ENCODE measurements around the gene LEMD2.

The LEMD2 gene

DNA sequence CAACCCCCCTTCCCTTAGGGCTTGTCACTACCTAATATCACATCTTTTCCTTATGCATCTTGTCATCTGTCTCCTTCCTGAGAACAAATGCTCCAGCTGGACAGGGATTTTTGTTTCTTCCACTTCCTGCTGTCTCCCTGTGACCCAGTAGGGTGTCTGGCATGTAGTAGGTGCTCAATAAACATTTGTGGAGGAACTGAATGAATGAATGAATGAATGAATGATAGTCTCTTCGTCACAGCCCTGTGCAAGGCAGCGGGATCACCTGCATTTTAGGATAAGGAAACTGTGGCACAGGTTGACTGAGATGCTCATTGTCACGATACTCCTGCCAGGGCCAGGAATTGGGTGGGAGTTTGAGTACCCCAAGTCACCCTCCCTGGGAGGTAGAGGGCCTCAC, 14.2 kb downstream of the LEMD2 start:
- DNase-seq (ENCODE audit: low read depth), result no peak
- no peak overlapping the region for H3K4me3 ChIP-seq (ENCODE audit: low read length)
- TF ChIP-seq, protein P1, sequence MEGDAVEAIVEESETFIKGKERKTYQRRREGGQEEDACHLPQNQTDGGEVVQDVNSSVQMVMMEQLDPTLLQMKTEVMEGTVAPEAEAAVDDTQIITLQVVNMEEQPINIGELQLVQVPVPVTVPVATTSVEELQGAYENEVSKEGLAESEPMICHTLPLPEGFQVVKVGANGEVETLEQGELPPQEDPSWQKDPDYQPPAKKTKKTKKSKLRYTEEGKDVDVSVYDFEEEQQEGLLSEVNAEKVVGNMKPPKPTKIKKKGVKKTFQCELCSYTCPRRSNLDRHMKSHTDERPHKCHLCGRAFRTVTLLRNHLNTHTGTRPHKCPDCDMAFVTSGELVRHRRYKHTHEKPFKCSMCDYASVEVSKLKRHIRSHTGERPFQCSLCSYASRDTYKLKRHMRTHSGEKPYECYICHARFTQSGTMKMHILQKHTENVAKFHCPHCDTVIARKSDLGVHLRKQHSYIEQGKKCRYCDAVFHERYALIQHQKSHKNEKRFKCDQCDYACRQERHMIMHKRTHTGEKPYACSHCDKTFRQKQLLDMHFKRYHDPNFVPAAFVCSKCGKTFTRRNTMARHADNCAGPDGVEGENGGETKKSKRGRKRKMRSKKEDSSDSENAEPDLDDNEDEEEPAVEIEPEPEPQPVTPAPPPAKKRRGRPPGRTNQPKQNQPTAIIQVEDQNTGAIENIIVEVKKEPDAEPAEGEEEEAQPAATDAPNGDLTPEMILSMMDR (IDR thresholded peaks at IDR 0.05; ENCODE audit: insufficient read depth, low read depth, low read length, missing control alignments), result no peak

- peak; percentile 39 for DNase-seq (ENCODE audit: low read depth)
- TF ChIP-seq, protein P1 (IDR thresholded peaks at IDR 0.05; ENCODE audit: insufficient read depth, low read depth, low read length, missing control alignments), result no peak
- H3K4me3 ChIP-seq (ENCODE audit: low read length), result no peak overlapping the region
These were observed 15.9 kb downstream of the LEMD2 start for GRCh38 chr6:33772902-33773472.

DNA sequence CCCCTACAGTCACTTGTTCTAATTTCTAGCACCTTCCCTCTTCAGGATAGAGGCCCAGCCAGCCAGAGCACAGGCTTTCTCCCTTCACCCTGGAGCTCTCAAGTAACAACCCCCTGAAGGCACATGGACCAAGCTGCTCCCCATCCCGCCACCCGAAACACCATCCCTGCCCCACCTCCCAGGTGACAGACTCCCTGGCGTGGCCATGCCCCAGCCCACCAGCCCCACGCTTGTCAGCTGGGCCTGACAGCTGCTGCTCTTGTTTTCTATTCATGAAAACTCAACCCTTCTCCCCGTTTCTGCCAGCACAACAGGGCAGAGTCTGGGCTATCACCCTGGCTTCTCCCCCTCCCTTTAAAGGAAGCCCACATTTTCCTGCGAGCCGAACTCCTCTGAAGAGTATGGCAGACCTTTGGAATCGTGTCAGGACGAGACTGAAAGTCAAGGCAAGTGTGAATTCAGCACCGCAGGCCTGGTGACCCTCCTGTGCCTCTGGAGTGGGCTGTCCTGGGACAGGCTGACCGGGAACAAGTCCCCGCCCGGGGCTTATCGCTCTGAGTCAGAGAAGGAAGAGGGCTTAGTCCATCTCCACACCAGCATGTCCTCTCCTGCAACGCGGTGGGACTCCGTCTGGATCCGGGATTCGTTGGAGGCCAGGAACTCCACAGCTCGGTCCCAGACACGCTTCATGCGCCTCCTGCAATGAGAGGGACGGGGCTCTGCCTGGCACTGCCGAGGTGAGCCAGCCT, 16.7 kb downstream of the LEMD2 start:
- TF ChIP-seq, protein P1 (IDR thresholded peaks at IDR 0.05; ENCODE audit: insufficient read depth, low read depth, low read length, missing control alignments), result no peak
- peak; percentile 61 for DNase-seq (ENCODE audit: low read depth)
- H3K4me3 ChIP-seq (ENCODE audit: low read length), result no peak overlapping the region

GRCh38 chr6:33771146-33772081, 17.5 kb downstream of the LEMD2 start:
- peak; percentile 79 for DNase-seq (ENCODE audit: low read depth)
- H3K4me3 ChIP-seq (ENCODE audit: low read length), result no peak overlapping the region
- TF ChIP-seq, protein P1 (IDR thresholded peaks at IDR 0.05; ENCODE audit: insufficient read depth, low read depth, low read length, missing control alignments), result peak; percentile 53

DNA sequence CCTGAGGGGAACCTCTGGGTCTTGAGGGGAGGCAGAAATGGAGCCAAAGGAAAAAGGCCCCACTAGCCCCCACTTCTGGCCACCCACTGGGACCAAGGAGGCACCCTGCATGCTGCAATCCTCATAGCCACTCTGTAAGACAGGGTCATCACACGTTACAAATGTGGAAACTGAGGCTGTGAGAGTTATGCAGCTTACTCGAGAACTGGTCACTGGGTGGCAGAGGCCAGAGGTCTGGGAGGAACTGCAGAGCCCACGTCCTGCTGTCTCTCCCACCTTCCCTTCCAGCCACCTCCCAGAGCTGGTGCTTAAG, 18.1 kb downstream of the LEMD2 start:
- no peak overlapping the region for H3K4me3 ChIP-seq (ENCODE audit: low read length)
- TF ChIP-seq, protein P1 (IDR thresholded peaks at IDR 0.05; ENCODE audit: insufficient read depth, low read depth, low read length, missing control alignments), result no peak
- no peak for DNase-seq (ENCODE audit: low read depth)

- TF ChIP-seq, protein P1 (IDR thresholded peaks at IDR 0.05; ENCODE audit: insufficient read depth, low read depth, low read length, missing control alignments), result no peak
- no peak for DNase-seq (ENCODE audit: low read depth)
- H3K4me3 ChIP-seq (ENCODE audit: low read length), result no peak overlapping the region
These were observed 18.7 kb downstream of the LEMD2 start for GRCh38 chr6:33770124-33770832.
